Stomach (tissue), 9 donors: Measurements from ENCODE around the gene LAYN. TPM values are rescaled to one million over a fixed set of nuclear protein-coding genes. Genes with fewer than 3 reads are reported as not detected.

Source experiments
- DNase-seq, 2 donors: peaks; one replicate each; pipeline versions ENCODE4 v3.0.0 to v3.0.0-alpha.2; 2013 to 2019
- H3K27ac ChIP-seq, 5 donors: fragments of 200-600 bp in 4 of 5; sonication (generic) in 4 of 5; one replicate each; pipeline ENCODE4 v1.5.1; 2013 to 2019; ENCODE audit warnings: mild to moderate bottlenecking in 1 of 5, moderate library complexity in 1 of 5
- H3K27me3 ChIP-seq, 3 donors: fragments of 200-600 bp; sonication (generic); one replicate each; pipeline ENCODE4 v1.5.1; 2017 to 2019; ENCODE audit warnings: mixed run types in 1 of 3
- H3K36me3 ChIP-seq, 4 donors: fragments of 200-600 bp; sonication (generic); 1 replicate in 3 of 4; 2 replicates in 1 of 4; pipeline ENCODE4 v1.5.1; 2016 to 2019
- H3K4me1 ChIP-seq, 4 donors: fragments of 200-600 bp; sonication (generic); one replicate each; pipeline ENCODE4 v1.5.1; 2016 to 2019
- H3K4me3 ChIP-seq, 4 donors: fragments of 200-600 bp; sonication (generic) in 3 of 4; one replicate each; pipeline ENCODE4 v1.5.1; 2016 to 2019; ENCODE audit warnings: mild to moderate bottlenecking in 1 of 4
- H3K9me3 ChIP-seq, 4 donors: fragments of 200-600 bp; sonication (generic); one replicate each; pipeline ENCODE4 v1.5.1; 2016 to 2019
- EP300 ChIP-seq: sonication (generic); formaldehyde crosslinking; IDR thresholded peaks from one replicate; pipeline ENCODE4 v1.6.1; 2017; ENCODE audit warnings: antibody characterized with exemption
- POLR2A ChIP-seq, 4 donors: fragments of 450-650 bp; IDR thresholded peaks; one replicate each; pipeline ENCODE4 v1.6.1; 2016; ENCODE audit warnings: antibody characterized with exemption in 4 of 4, control low read depth in 2 of 4, mild to moderate bottlenecking in 1 of 4, moderate library complexity in 1 of 4
- POLR2AphosphoS5 ChIP-seq, 3 donors: sonication (generic); formaldehyde crosslinking; IDR thresholded peaks; one replicate each; pipeline ENCODE4 v1.6.1; 2016; ENCODE audit warnings: antibody characterized with exemption in 3 of 3
- WGBS, 5 donors: extraction: QIAGEN DNeasy Blood & Tissue Kit in 3 of 5; methylation state at CpG; one replicate each; pipeline versions ENCODE4 v1.1.5 to v1.1.7; 2013 to 2018; 5-methylcytosine and 5-hydroxymethylcytosine counted together
- intact Hi-C: fragments of 100-400 bp; cut with DNase I; formaldehyde crosslinking; loops from one replicate; pipeline ENCODE4 v1.15.1; 2023; ENCODE audit warnings: low total_unique reads
- polyA plus RNA-seq, 3 donors: library from polyadenylated mRNA; stranded (reverse); fragments of 200-250 nt; gene quantifications; one replicate each; pipeline ENCODE4 v1.2.3, GENCODE V29; 2013
- total RNA-seq, 5 donors: library from RNA; depleted of rRNA; stranded (reverse); fragments of >200 nt; gene quantifications; one replicate each; pipeline versions ENCODE4 v1.1.0 to v1.2.3, GENCODE V29; 2014 to 2016
- TF ChIP-seq, protein P1 (sequence below), 7 experiments: fragments of 450-650 bp in 4 of 7; fragments of 200-600 bp in 3 of 7; sonication (generic) in 3 of 7; IDR thresholded peaks; one replicate each; pipeline ENCODE4 v1.5.1; 2016 to 2019; ENCODE audit warnings: antibody characterized with exemption in 7 of 7, control low read depth in 2 of 7, mild to moderate bottlenecking in 1 of 7
- donor health status: healthy with polysubstance abuse.
- donor health status: Bipolar disorder and iron deficiency.
- donor health status: healthy.

LAYN gene
- total and polyA plus RNA-seq, 8 donors, result 0.87 to 54.0 (median 5.6) TPM

- Histone ChIP-seq H3K27ac (no peak overlapping the region), H3K4me1 (peaks cover 11 to 32% (median 28%) of the 10 kb centered on the region in 4 donors), H3K27me3 (no peaks in the 10 kb centered on the region), H3K9me3 (no peaks in the 10 kb centered on the region), H3K4me3 (no peak overlapping the region), H3K36me3 (no peaks in the 10 kb centered on the region)
- intact Hi-C loops, result no loop called here
- no peak for DNase-seq
- TF ChIP-seq POLR2A (IDR thresholded peaks at IDR 0.05) (no peak), POLR2AphosphoS5 (IDR thresholded peaks at IDR 0.05) (no peak), EP300 (no peak)
- TF ChIP-seq, protein P1, sequence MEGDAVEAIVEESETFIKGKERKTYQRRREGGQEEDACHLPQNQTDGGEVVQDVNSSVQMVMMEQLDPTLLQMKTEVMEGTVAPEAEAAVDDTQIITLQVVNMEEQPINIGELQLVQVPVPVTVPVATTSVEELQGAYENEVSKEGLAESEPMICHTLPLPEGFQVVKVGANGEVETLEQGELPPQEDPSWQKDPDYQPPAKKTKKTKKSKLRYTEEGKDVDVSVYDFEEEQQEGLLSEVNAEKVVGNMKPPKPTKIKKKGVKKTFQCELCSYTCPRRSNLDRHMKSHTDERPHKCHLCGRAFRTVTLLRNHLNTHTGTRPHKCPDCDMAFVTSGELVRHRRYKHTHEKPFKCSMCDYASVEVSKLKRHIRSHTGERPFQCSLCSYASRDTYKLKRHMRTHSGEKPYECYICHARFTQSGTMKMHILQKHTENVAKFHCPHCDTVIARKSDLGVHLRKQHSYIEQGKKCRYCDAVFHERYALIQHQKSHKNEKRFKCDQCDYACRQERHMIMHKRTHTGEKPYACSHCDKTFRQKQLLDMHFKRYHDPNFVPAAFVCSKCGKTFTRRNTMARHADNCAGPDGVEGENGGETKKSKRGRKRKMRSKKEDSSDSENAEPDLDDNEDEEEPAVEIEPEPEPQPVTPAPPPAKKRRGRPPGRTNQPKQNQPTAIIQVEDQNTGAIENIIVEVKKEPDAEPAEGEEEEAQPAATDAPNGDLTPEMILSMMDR (IDR thresholded peaks at IDR 0.05), result no peak
- WGBS, 5 donors, result 68 to 93% (median 77%) methylated on average over 6 of the region's 6 CpGs
Observed at GRCh38 chr11:111570796-111571195, 30.3 kb downstream of the LAYN start.

GRCh38 chr11:111571829-111572501 lies 31.4 kb downstream of the LAYN start:
- no peaks in the 10 kb centered on the region for H3K36me3 ChIP-seq
- H3K27me3 ChIP-seq, result no peaks in the 10 kb centered on the region
- no peak overlapping the region for H3K4me3 ChIP-seq
- no peak for DNase-seq
- H3K4me1 ChIP-seq, result peaks cover 11 to 32% (median 28%) of the 10 kb centered on the region in 4 donors
- TF ChIP-seq EP300, result no peak
- TF ChIP-seq POLR2A (IDR thresholded peaks at IDR 0.05), result no peak
- no peak for TF ChIP-seq POLR2AphosphoS5 (IDR thresholded peaks at IDR 0.05)
- TF ChIP-seq, protein P1 (IDR thresholded peaks at IDR 0.05), result no peak
- intact Hi-C loops, result no loop called here
- WGBS, 5 donors, result 22 to 36% (median 23%) methylated on average over 6 of the region's 6 CpGs
- no peak overlapping the region for H3K27ac ChIP-seq
- no peaks in the 10 kb centered on the region for H3K9me3 ChIP-seq

GRCh38 chr11:111572581-111572980 lies 32.1 kb downstream of the LAYN start:
- no peaks in the 10 kb centered on the region for H3K36me3 ChIP-seq
- 91 to 99% (median 98%) methylated on average over 3 of the region's 3 CpGs for WGBS, 5 donors
- no peak for DNase-seq
- H3K9me3 ChIP-seq, result no peaks in the 10 kb centered on the region
- H3K27me3 ChIP-seq, result no peaks in the 10 kb centered on the region
- H3K27ac ChIP-seq, result no peak overlapping the region
- H3K4me3 ChIP-seq, result no peak overlapping the region
- intact Hi-C loops, result no loop called here
- TF ChIP-seq EP300 (no peak), POLR2AphosphoS5 (IDR thresholded peaks at IDR 0.05) (no peak), POLR2A (IDR thresholded peaks at IDR 0.05) (no peak)
- TF ChIP-seq, protein P1 (IDR thresholded peaks at IDR 0.05), result no peak
- H3K4me1 ChIP-seq, result peaks cover 11 to 32% (median 28%) of the 10 kb centered on the region in 4 donors

DNA sequence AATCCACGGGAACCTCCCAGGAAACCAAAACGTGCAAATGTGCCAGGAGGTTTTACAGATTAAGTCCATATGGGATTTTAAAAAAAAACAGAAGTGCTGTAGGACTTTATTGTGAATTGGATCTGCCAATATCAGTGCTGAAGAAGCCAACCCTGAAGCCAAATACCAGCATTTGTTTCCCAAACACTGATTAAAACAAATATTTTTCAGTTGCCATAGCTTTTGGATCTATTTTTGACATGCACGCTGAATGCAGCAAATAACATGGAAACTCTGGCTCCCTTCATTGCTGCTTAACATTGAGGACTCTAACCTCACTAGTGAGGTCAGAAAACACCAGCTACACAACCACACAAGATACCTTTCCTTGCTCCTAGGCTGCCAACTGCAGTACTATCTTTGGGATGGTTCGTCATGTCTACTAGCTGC lies 33.3 kb downstream of the LAYN start:
- no peaks in the 10 kb centered on the region for H3K36me3 ChIP-seq
- no peaks in the 10 kb centered on the region for H3K9me3 ChIP-seq
- intact Hi-C loops, result no loop called here
- H3K4me3 ChIP-seq, result peak overlapping the region in 2 of 4 donors; percentile 1 to 22
- 23 to 31% (median 24%) methylated on average over 4 of the region's 4 CpGs for WGBS, 5 donors
- DNase-seq, result peak in 1 of 2 donors; percentile 51
- no peaks in the 10 kb centered on the region for H3K27me3 ChIP-seq
- no peak for TF ChIP-seq POLR2AphosphoS5 (IDR thresholded peaks at IDR 0.05)
- H3K4me1 ChIP-seq, result peaks cover 11 to 32% (median 28%) of the 10 kb centered on the region in 4 donors
- H3K27ac ChIP-seq, result peak overlapping the region in 2 of 5 donors; percentile 11 to 43
